ENCODE results near the gene NDUFAB1.

GRCh38 chr16:23580391-23580790 lies 15.7 kb downstream of the NDUFAB1 start:
- TF ChIP-seq CTCF (tag by site-specific recombination; IDR thresholded peaks at IDR 0.05) (no peak), ZBTB49 (tag by site-specific recombination; IDR thresholded peaks at IDR 0.05; ENCODE audit: low read depth) (no peak), ZNF404 (tag by site-specific recombination; IDR thresholded peaks at IDR 0.05) (no peak), PATZ1 (tag by site-specific recombination; IDR thresholded peaks at IDR 0.05) (no peak), REST (tag by site-specific recombination; IDR thresholded peaks at IDR 0.05) (no peak), ZNF596 (tag by site-specific recombination; IDR thresholded peaks at IDR 0.05) (no peak), ZBTB6 (tag by site-specific recombination; IDR thresholded peaks at IDR 0.05) (no peak), ZNF211 (tag by site-specific recombination; IDR thresholded peaks at IDR 0.05; ENCODE audit: low read depth) (no peak), PRDM4 (tag by site-specific recombination; IDR thresholded peaks at IDR 0.05) (no peak), SP2 (tag by site-specific recombination; IDR thresholded peaks at IDR 0.05) (no peak), RBAK (tag by site-specific recombination; IDR thresholded peaks at IDR 0.05) (no peak), ZNF610 (tag by site-specific recombination; IDR thresholded peaks at IDR 0.05; ENCODE audit: borderline replicate concordance) (no peak), GFI1B (tag by site-specific recombination; IDR thresholded peaks at IDR 0.05) (no peak), ZNF623 (tag by site-specific recombination; IDR thresholded peaks at IDR 0.05) (no peak)

Data from HEK293 (cell line).